SK-N-MC (cell line): ENCODE measurements around the gene ZNF585A.
"Not testable (repeated sequence)": the region's sequence is repeated elsewhere in the genome, so short reads cannot be mapped to it uniquely, and the experiment has no call there.

ENCODE experiments used
- DNase-seq: peaks from one replicate; pipeline ENCODE4 v3.0.0-alpha.2; 2011; ENCODE audit warnings: low read depth, low spot score
- H3K27ac ChIP-seq: fragments of 200-600 bp; sonication (generic); 2 replicates; pipeline ENCODE4 v1.5.1; 2016; ENCODE audit warnings: mixed run types
- H3K36me3 ChIP-seq: fragments of 200-600 bp; sonication (generic); 2 replicates; pipeline ENCODE4 v1.6.1; 2017; ENCODE audit warnings: antibody characterized with exemption, low read length, mixed read lengths; ENCODE audit not compliant: insufficient read depth
- H3K4me3 ChIP-seq: fragments of 200-600 bp; sonication (generic); 2 replicates; pipeline ENCODE4 v1.5.1; 2016
- H3K9ac ChIP-seq: fragments of 200-600 bp; sonication (generic); 2 replicates; pipeline ENCODE4 v1.8.0; 2017; ENCODE audit warnings: mixed run types, mixed read lengths; ENCODE audit not compliant: insufficient read length
- H3K9me3 ChIP-seq: fragments of 200-600 bp; sonication (generic); 2 replicates; pipeline ENCODE4 v1.6.1; 2017; ENCODE audit warnings: low read depth, mild to moderate bottlenecking, antibody characterized with exemption, low read length, moderate library complexity, mixed read lengths
- EZH2 ChIP-seq: fragments of 200-600 bp; sonication (generic); IDR thresholded peaks from one replicate; pipeline ENCODE4 v1.6.1; 2017; ENCODE audit warnings: antibody characterized with exemption
- FOXP2 ChIP-seq: optimal IDR thresholded peaks from 2 replicates; pipeline ENCODE3; 2011; ENCODE audit warnings: mild to moderate bottlenecking, moderate library complexity; ENCODE audit not compliant: insufficient read depth; ENCODE audit errors: extremely low read length, control extremely low read depth
- POLR2AphosphoS5 ChIP-seq: IDR thresholded peaks from 2 replicates; pipeline ENCODE4 v1.6.1; 2012; ENCODE audit warnings: mild to moderate bottlenecking, low read depth, low read length, borderline replicate concordance

Gene ZNF585A

DNA sequence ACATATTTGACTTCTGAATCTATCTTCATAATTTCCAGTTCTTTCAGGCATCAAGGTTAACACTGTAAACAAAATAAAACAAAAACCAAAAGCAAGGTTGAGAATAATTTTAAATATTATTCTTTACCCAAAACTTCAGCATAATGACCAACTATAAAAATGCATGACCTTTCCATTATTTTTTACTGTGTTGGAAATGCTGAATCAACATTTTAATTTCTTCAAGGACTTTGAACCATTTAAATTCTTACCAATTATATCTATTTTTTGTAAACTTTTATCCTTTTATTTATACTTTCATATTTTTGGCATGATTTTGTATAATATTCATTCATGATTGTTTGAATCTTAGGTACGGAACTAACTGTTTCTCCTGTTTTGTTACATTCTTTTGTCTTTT lies 6.9 kb downstream of the ZNF585A start:
- DNase-seq, result no peak
- Histone ChIP-seq H3K27ac (no peak overlapping the region), H3K4me3 (no peak overlapping the region), H3K9ac (no peak overlapping the region), H3K9me3 (no peaks in the 10 kb centered on the region; the same call in 1 of the 2 replicates), H3K36me3 (peaks cover 22% of the 10 kb centered on the region)
- TF ChIP-seq POLR2AphosphoS5, result no peak
- TF ChIP-seq FOXP2, result no peak
- TF ChIP-seq EZH2, result no peak

DNA sequence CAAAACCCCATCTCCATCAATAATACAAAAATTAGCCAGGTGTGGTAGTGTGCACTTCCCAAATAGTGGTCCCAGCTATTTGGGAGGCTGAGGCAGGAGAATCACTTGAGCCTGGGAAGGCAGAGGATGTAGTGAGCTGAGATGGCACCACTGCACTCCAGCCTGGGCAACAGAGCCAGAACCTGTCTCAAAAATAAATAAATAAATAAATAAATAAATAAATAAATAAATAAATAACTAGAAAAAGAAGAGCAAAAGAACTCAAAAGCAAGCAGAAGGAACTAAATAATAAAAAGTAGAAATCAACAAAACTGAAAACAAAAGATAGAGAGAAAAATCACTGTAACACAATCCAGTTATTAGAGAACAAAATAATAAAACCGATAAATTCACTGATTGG lies 12.3 kb downstream of the ZNF585A start:
- no peak overlapping the region for H3K27ac ChIP-seq
- H3K9ac ChIP-seq, result no peak overlapping the region
- no peak for DNase-seq
- TF ChIP-seq POLR2AphosphoS5 (no peak), EZH2 (no peak), FOXP2 (no peak)
- peaks cover 5% of the 10 kb centered on the region; the same call in 1 of the 2 replicates for H3K36me3 ChIP-seq
- no peak overlapping the region for H3K4me3 ChIP-seq
- H3K9me3 ChIP-seq, result no peaks in the 10 kb centered on the region

GRCh38 chr19:37148214-37148613 lies 24.3 kb downstream of the ZNF585A start:
- TF ChIP-seq POLR2AphosphoS5 (no peak), EZH2 (no peak), FOXP2 (no peak)
- DNase-seq, result no peak
- Histone ChIP-seq H3K9me3 (no peaks in the 10 kb centered on the region; the same call in 1 of the 2 replicates), H3K4me3 (no peak overlapping the region), H3K36me3 (no peaks in the 10 kb centered on the region; the same call in 1 of the 2 replicates), H3K9ac (no peak overlapping the region), H3K27ac (no peak overlapping the region)

- H3K27ac ChIP-seq, result no peak overlapping the region
- no peak overlapping the region for H3K4me3 ChIP-seq
- H3K9me3 ChIP-seq, result peaks cover 5% of the 10 kb centered on the region; the same call in 1 of the 2 replicates
- TF ChIP-seq EZH2 (no peak), FOXP2 (no peak), POLR2AphosphoS5 (no peak)
- no peak for DNase-seq
- no peak overlapping the region for H3K9ac ChIP-seq
- no peaks in the 10 kb centered on the region for H3K36me3 ChIP-seq
Measured at GRCh38 chr19:37136111-37136510, 36.4 kb downstream of the ZNF585A start.

GRCh38 chr19:37128821-37129177 lies 43.7 kb downstream of the ZNF585A start:
- TF ChIP-seq POLR2AphosphoS5, result no peak
- no peak for DNase-seq
- Histone ChIP-seq H3K9me3 (peaks cover 36% of the 10 kb centered on the region), H3K4me3 (no peak overlapping the region), H3K27ac (no peak overlapping the region), H3K36me3 (peaks cover 37% of the 10 kb centered on the region), H3K9ac (no peak overlapping the region)

DNA sequence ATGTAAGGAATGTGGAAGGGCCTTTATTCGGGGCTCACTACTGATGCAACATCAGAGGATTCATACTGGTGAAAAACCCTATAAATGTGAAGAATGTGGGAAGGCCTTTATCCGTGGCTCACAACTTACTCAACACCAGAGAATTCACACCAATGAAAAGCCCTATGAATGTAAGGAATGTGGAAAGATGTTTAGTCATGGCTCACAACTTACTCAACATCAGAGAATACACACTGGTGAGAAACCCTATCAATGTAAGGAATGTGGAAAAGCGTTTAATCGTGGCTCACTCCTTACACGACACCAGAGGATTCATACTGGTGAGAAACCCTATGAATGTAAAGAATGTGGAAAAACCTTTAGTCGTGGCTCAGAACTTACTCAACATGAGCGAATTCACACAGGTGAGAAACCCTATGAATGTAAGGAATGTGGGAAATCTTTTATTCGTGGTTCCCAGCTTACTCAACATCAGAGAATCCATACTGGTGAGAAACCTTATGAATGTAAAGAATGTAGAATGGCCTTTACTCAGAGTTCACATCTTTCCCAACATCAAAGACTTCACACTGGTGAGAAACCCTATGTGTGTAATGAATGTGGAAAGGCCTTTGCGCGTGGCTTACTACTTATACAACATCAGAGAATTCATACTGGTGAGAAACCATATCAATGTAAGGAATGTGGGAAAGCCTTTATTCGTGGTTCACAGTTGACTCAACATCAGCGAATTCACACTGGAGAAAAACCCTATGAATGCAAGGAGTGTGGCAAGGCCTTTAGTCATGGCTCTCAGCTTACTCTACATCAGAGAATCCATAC lies 44.3 kb downstream of the ZNF585A start:
- DNase-seq, result no peak
- Histone ChIP-seq H3K36me3 (peaks cover 37% of the 10 kb centered on the region), H3K9ac (no peak overlapping the region), H3K9me3 (peaks cover 38% of the 10 kb centered on the region), H3K4me3 (no peak overlapping the region), H3K27ac (no peak overlapping the region)
- TF ChIP-seq EZH2 (no peak), FOXP2 (no peak), POLR2AphosphoS5 (no peak)

- not testable (repeated sequence) for H3K27ac ChIP-seq, H3K9ac ChIP-seq, H3K4me3 ChIP-seq, DNase-seq
- peaks cover 11% of the 10 kb centered on the region for H3K36me3 ChIP-seq
- H3K9me3 ChIP-seq, result peaks cover 14% of the 10 kb centered on the region
Measured at GRCh38 chr19:37122093-37122492, 50.4 kb downstream of the ZNF585A start.

DNA sequence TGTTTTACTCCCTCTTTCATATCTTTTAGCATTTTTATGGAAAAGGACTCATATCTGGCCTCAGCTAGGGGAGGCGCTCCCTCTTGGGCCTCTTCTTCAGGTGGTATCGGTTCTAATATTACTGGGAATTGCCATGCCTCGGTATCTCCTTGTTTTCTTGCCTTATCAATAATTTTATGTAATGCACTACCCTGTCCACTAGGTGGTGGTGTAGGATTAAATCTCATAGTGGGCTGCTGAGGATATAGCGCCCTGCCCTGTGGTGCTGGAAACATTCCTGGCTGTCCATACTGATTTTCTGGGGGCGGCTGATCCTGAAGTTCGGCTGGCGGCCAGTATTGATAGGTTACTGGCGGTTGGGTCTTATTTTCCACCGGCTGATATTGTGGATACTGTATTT lies 58.5 kb downstream of the ZNF585A start:
- Histone ChIP-seq H3K9me3 (0 out of 2 replicates have a peak, but pooled peaks cover 3% of the 10 kb centered on the region), H3K36me3 (peaks cover 18% of the 10 kb centered on the region), H3K9ac (no peak overlapping the region), H3K4me3 (no peak overlapping the region), H3K27ac (no peak overlapping the region)
- TF ChIP-seq FOXP2 (no peak), EZH2 (no peak), POLR2AphosphoS5 (no peak)
- no peak for DNase-seq

DNA sequence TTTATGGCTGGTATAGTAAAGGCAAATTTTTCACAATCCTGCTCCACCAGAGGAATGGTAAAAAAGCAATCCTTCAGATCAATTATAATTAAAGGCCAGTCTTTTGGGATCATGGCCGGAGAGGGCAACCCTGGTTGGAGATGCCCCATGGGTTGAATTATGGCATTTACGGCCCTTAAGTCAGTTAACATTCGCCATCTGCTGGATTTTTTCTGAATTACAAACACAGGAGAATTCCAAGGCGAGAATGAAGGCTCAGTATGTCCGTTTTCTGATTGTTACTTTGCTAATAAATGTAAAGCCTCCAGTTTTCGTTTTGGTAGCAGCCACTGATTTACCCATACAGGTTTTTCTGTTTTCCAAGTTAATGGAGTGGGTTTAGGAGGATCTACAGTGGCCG lies 60.7 kb downstream of the ZNF585A start:
- not testable (repeated sequence) for H3K27ac ChIP-seq, H3K9ac ChIP-seq, DNase-seq, H3K4me3 ChIP-seq, H3K9me3 ChIP-seq
- peaks cover 27% of the 10 kb centered on the region for H3K36me3 ChIP-seq

DNA sequence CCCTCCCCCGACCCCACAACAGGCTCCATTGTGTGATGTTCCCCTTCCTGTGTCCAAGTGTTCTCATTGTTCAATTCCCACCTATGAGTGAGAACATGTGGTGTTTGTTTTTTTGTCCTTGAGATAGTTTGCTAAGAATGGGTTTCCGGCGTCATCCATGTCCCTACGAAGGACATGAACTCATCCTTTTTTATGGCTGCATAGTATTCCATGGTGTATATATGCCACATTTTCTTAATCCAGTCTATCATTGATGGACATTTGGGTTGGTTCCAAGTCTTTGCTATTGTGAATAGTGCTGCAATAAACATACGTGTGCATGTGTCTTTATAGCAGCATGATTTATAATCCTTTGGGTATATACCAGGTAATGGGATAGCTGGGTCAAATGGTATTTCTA lies 68.4 kb downstream of the ZNF585A start:
- H3K9ac ChIP-seq, H3K9me3 ChIP-seq, H3K27ac ChIP-seq, DNase-seq, H3K4me3 ChIP-seq: not testable (repeated sequence)
- peaks cover 36% of the 10 kb centered on the region; the same call in 1 of the 2 replicates for H3K36me3 ChIP-seq
